K562 (cell line): Measurements from ENCODE around the gene PFKL. TPM values are rescaled to one million over a fixed set of nuclear protein-coding genes. Genes with fewer than 3 reads are reported as not detected.

Source experiments
- ATAC-seq: fragments of 200-7000 bp; cut with Tn5 transposase; 3 replicates; pipeline ENCODE4 v1.9.1; 2020; ENCODE audit warnings: moderate library complexity
- BruUV-seq: library from RNA; stranded (reverse); fragments of 400-500 nt; replicated peaks from 2 replicates; lab custom pipeline; 2021; lab: Mats Ljungman, UMichigan
- CTCF ChIA-PET: fragments of 300-600 bp; formaldehyde crosslinking; extraction: SDS; loops from one replicate; lab custom pipeline; 2021; ENCODE audit warnings: low intra/inter-chr PET ratio; lab: Yijun Ruan, JAX
- POLR2A ChIA-PET: fragments of 300-600, 350-650 bp; sonication (Branson Sonifier 250); formaldehyde crosslinking; extraction: SDS; loops from one replicate; lab custom pipeline; 2021; ENCODE audit warnings: antibody characterized with exemption, inconsistent platforms; lab: Yijun Ruan, JAX
- DNase-seq, 4 experiments: peaks; one replicate each; pipeline versions ENCODE4 v3.0.0 to v3.0.0-alpha.2; 2011 to 2018; ENCODE audit warnings: low spot score in 3 of 4, mixed read lengths in 3 of 4; ENCODE audit errors: extremely low read depth in 1 of 4
- FAIRE-seq: peaks from 2 replicates; lab custom pipeline; 2011; peaks lifted over from hg19 to GRCh38; lab: Jason Lieb, UNC
- H2AFZ ChIP-seq: 2 replicates; pipeline ENCODE4 v1.6.0; 2011; ENCODE audit warnings: low read depth, low read length, control low read depth, inconsistent platforms
- H3K27ac ChIP-seq: fragments of 200-600 bp; 3 replicates; pipeline ENCODE4 v1.8.0; 2011; ENCODE audit warnings: low read depth, mild to moderate bottlenecking, control low read depth, inconsistent platforms, low read length, moderate library complexity, mixed read lengths; ENCODE audit errors: extremely low read depth
- H3K27me3 ChIP-seq, 2 experiments: fragments of 300-600 bp in 1 of 2; 2 replicates in 1 of 2; 3 replicates in 1 of 2; pipeline versions ENCODE4 v1.6.0 to v1.8.0; 2011; ENCODE audit warnings: inconsistent platforms in 2 of 2, low read length in 2 of 2, mild to moderate bottlenecking in 1 of 2, mixed read lengths in 1 of 2, moderate library complexity in 1 of 2; ENCODE audit not compliant: control insufficient read depth in 2 of 2, insufficient read depth in 2 of 2
- H3K36me3 ChIP-seq: fragments of 300-600 bp; 3 replicates; pipeline ENCODE4 v1.8.0; 2011; ENCODE audit warnings: mild to moderate bottlenecking, low read length, inconsistent platforms; ENCODE audit not compliant: control insufficient read depth, insufficient read depth
- H3K4me1 ChIP-seq, 2 experiments: fragments of 200-600 bp in 1 of 2; replicated peaks in 1 of 2; 2 replicates in 1 of 2; 3 replicates in 1 of 2; pipeline versions ENCODE4 v1.5.1 to v1.8.0; 2011; ENCODE audit warnings: inconsistent platforms in 2 of 2, low read length in 2 of 2, mild to moderate bottlenecking in 1 of 2, mixed read lengths in 1 of 2, moderate library complexity in 1 of 2; ENCODE audit not compliant: control insufficient read depth in 2 of 2, insufficient read depth in 2 of 2
- H3K4me2 ChIP-seq: 2 replicates; pipeline ENCODE4 v1.6.1; 2011; ENCODE audit warnings: low read length, control low read depth, inconsistent platforms, mixed read lengths; ENCODE audit not compliant: insufficient read depth
- H3K4me3 ChIP-seq: fragments of 200-600 bp; sonication (generic), shearing (Covaris generic); 2 replicates; pipeline ENCODE4 v1.5.1; 2016; ENCODE audit warnings: control low read depth, inconsistent platforms
- H3K79me2 ChIP-seq: fragments of 200-600 bp; 3 replicates; pipeline ENCODE4 v1.8.0; 2011; ENCODE audit warnings: low read length, inconsistent platforms; ENCODE audit not compliant: control insufficient read depth, insufficient read depth
- H3K9ac ChIP-seq, 2 experiments: 2 replicates each; pipeline versions ENCODE4 v1.6.0 to v1.6.1; 2011; ENCODE audit warnings: low read depth in 2 of 2, low read length in 2 of 2, control low read depth in 1 of 2, inconsistent platforms in 1 of 2, mild to moderate bottlenecking in 1 of 2, mixed read lengths in 1 of 2; ENCODE audit not compliant: insufficient read depth in 1 of 2
- H3K9me1 ChIP-seq: one replicate; pipeline ENCODE4 v1.6.0; 2011; ENCODE audit warnings: inconsistent platforms, mild to moderate bottlenecking, low read length, moderate library complexity; ENCODE audit not compliant: control insufficient read depth, insufficient read depth
- H3K9me3 ChIP-seq: replicated peaks from 2 replicates; pipeline ENCODE4 v1.5.1; 2011; ENCODE audit warnings: low read depth, low read length, inconsistent platforms; ENCODE audit not compliant: control insufficient read depth, insufficient read depth
- H4K20me1 ChIP-seq: replicated peaks from 2 replicates; pipeline ENCODE4 v1.6.1; 2011; ENCODE audit warnings: low read length, inconsistent platforms, mixed read lengths; ENCODE audit not compliant: control insufficient read depth, insufficient read depth
- HNRNPL ChIP-seq: fragments of 200-400 bp; formaldehyde crosslinking; IDR thresholded peaks from 2 replicates; pipeline ENCODE4 v1.6.1; 2017; ENCODE audit warnings: low read depth, mild to moderate bottlenecking, low read length
- MBD1 ChIP-seq: fragments of 250-450 bp; sonication (Bioruptor Pico); IDR thresholded peaks from 2 replicates; pipeline ENCODE4 v1.8.0; 2022; ENCODE audit warnings: inconsistent platforms
- WGBS: fragments of 100-300 bp; shearing (Covaris generic); methylation state at CpG from one replicate; pipeline ENCODE4 v1.1.6; 2016; ENCODE audit warnings: low coverage, mixed read lengths; ENCODE audit not compliant: insufficient coverage; ENCODE audit errors: missing lambda C conversion rate; 5-methylcytosine and 5-hydroxymethylcytosine counted together
- in situ Hi-C: fragments of 300-500 bp; cut with MboI; formaldehyde crosslinking; loops from 4 replicates; pipeline ENCODE4 v1.15.0; 2018; ENCODE audit warnings: inconsistent platforms, mixed read lengths
- intact Hi-C: fragments of 100-400 bp; cut with micrococcal nuclease; formaldehyde crosslinking; loops from 2 replicates; pipeline ENCODE4 v1.14.2; 2022
- polyA plus RNA-seq, 8 experiments: library from polyadenylated mRNA; depleted of rRNA in 4 of 8; stranded (reverse) in 5 of 8; unstranded in 3 of 8; fragments of >200 nt; fragmentation: Nextera tagmentation in 2 of 8; fragmentation: Illumina TruSeq in 1 of 8; extraction: Ambion mirVana in 2 of 8; extraction: Trizol in 1 of 8; gene quantifications; 2 replicates each; pipeline versions ENCODE4 v1.2.1 to v1.2.3, GENCODE V29; 2011 to 2014; ENCODE audit warnings: inconsistent platforms in 1 of 8, missing spikeins in 1 of 8
- total RNA-seq, 7 experiments: library from RNA; depleted of rRNA in 6 of 7; stranded (reverse); fragments of >200 nt in 6 of 7; fragmentation: Illumina TruSeq in 2 of 7; extraction: Trizol in 2 of 7; gene quantifications; 2 replicates each; pipeline versions ENCODE4 v1.2.1 to v1.2.3, GENCODE V29; 2011 to 2021; ENCODE audit warnings: low replicate concordance in 1 of 7
- TF ChIP-seq, protein P1 (sequence below), 3 experiments: fragments of 200-800 bp in 1 of 3; sonication (Bioruptor generic) in 1 of 3; sonication (generic) in 1 of 3; formaldehyde crosslinking in 1 of 3; IDR thresholded peaks; 2 replicates each; pipeline versions ENCODE4 v1.6.1 to v1.8.0; 2016 to 2022; ENCODE audit warnings: mild to moderate bottlenecking in 2 of 3, missing compliant biosample characterization in 2 of 3, missing genetic modification characterization in 2 of 3, missing genetic modification reagents in 1 of 3

Gene PFKL
- total and polyA plus RNA-seq, 9 of the 15 experiments (the other 6 are each of a cell fraction or from before 2014, with no cell fraction given), result 1.1 to 124 (median 45.6) TPM

- in situ Hi-C loops, result no loop called here
- DNase-seq (no peak), ATAC-seq (no peak), FAIRE-seq (no peak)
- CTCF ChIA-PET, result no interaction called here
- H3K27me3 ChIP-seq, result no peaks in the 10 kb centered on the region
- H3K4me1 ChIP-seq, result peaks cover 7 to 66% of the 10 kb centered on the region in 2 experiments; a peak in 4 of 5 replicates
- no peak overlapping the region for H2AFZ ChIP-seq
- H4K20me1 ChIP-seq, result peaks cover 6% of the 10 kb centered on the region; the same call in 1 of the 2 replicates
- TF ChIP-seq HNRNPL, result peak; percentile 71; the same call in 1 of the 2 replicates
- TF ChIP-seq, protein P1, sequence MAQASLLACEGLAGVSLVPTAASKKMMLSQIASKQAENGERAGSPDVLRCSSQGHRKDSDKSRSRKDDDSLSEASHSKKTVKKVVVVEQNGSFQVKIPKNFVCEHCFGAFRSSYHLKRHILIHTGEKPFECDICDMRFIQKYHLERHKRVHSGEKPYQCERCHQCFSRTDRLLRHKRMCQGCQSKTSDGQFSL (CRISPR knock-in tag; IDR thresholded peaks at IDR 0.05), result 0 out of 2 replicates have a peak, but pooled peaks have one; percentile 45
- TF ChIP-seq, protein P1 (tag; IDR thresholded peaks at IDR 0.05), result peak in 1 of 2 experiments; percentile 73; a peak in 2 of 4 replicates
- TF ChIP-seq MBD1, result no peak
- H3K79me2 ChIP-seq, result no peaks in the 10 kb centered on the region
- WGBS, result 68% methylated on average over 10 of the region's 26 CpGs
- H3K4me2 ChIP-seq, result no peak overlapping the region
- H3K9me1 ChIP-seq, result peaks cover 9% of the 10 kb centered on the region
- H3K4me3 ChIP-seq, result no peak overlapping the region
- POLR2A ChIA-PET, result interaction anchor here (0.6 to 1.6 kb wide), 5 partner anchors 9 to 42 kb away, joined by 3 to 7 read pairs (median 6); partner anchors contain the start of gene PFKL
- no peak overlapping the region for H3K27ac ChIP-seq
- no peaks in the 10 kb centered on the region for H3K9me3 ChIP-seq
- intact Hi-C loops, result no loop called here
- BruUV-seq, result no TSS peak
- no peak overlapping the region; a peak in 1 of 4 replicates for H3K9ac ChIP-seq
- peaks cover 8% of the 10 kb centered on the region; the same call in 1 of the 3 replicates for H3K36me3 ChIP-seq
These were observed 34.6 kb downstream of the PFKL start for GRCh38 chr21:44334329-44335030.
